ENCODE data around the gene SLC35E4.

Gene SLC35E4

DNA sequence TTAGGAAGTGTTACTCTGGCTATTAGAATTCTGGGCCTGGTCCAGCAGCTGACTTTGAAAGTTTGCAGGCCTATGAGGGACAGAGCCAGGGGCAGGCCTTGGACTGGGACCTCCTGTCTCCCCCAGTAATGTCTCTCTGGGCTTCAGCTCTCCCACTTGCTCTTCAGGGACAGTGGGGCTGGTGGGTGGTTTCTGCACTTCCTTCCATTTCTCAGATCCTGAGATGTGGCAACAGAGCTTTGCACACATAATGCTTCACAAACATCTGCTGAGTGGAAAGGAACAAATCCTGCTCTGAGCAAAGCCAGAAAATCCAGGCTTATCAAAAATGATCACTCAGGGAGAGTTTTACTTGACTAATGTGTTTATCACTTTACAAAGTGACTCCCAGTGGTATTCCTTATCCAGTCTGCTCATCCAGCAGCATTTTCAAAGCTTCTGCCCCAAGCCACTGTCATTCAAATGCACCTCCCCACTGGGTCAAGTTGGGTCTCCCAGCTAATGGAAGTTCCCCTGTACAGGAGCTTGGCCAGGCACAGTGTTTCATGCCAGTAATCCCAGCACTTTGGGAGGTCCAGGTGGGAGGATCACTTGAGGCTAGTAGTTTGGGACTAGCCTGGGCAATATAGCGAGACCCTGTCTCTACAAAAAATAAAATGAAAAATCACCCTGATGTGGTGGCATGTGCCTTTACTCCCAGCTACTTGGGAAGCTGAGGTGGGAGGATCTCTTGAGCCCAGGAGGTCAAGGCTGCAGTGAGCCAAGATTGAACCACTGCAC lies 45.6 kb downstream of the SLC35E4 start:
- H3K4me3 ChIP-seq (ENCODE audit: low read depth, low read length): no peak overlapping the region
- TF ChIP-seq, protein P1, sequence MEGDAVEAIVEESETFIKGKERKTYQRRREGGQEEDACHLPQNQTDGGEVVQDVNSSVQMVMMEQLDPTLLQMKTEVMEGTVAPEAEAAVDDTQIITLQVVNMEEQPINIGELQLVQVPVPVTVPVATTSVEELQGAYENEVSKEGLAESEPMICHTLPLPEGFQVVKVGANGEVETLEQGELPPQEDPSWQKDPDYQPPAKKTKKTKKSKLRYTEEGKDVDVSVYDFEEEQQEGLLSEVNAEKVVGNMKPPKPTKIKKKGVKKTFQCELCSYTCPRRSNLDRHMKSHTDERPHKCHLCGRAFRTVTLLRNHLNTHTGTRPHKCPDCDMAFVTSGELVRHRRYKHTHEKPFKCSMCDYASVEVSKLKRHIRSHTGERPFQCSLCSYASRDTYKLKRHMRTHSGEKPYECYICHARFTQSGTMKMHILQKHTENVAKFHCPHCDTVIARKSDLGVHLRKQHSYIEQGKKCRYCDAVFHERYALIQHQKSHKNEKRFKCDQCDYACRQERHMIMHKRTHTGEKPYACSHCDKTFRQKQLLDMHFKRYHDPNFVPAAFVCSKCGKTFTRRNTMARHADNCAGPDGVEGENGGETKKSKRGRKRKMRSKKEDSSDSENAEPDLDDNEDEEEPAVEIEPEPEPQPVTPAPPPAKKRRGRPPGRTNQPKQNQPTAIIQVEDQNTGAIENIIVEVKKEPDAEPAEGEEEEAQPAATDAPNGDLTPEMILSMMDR (IDR thresholded peaks at IDR 0.05; ENCODE audit: low read depth, low read length): no peak

GRCh38 chr22:30681831-30682230 lies 46.2 kb downstream of the SLC35E4 start:
- no peak overlapping the region for H3K4me3 ChIP-seq (ENCODE audit: low read depth, low read length)
- TF ChIP-seq, protein P1 (IDR thresholded peaks at IDR 0.05; ENCODE audit: low read depth, low read length): no peak

DNA sequence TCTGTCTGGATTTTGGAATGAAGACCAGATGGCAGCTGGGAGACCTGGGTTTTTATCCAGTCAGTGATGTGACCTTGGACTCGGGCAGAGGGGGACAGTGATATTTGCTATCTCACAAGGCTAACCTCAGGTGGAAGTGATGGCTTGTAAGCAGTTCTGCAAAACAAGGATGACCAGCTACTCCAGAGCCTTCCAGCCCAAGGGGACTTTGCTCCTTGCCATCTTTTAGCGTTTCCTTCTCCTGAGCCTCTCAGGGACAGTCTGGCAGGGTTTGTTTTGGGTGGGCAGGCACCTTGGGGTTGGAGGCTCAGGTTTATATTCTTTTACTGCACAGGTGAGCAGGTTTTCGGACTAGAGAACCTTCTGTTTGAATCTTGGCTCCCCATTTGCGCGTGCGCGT lies 49.6 kb downstream of the SLC35E4 start:
- TF ChIP-seq, protein P1 (IDR thresholded peaks at IDR 0.05; ENCODE audit: low read depth, low read length): no peak
- no peak overlapping the region for H3K4me3 ChIP-seq (ENCODE audit: low read depth, low read length)

GRCh38 chr22:30687358-30687757 lies 51.8 kb downstream of the SLC35E4 start:
- no peak overlapping the region for H3K4me3 ChIP-seq (ENCODE audit: low read depth, low read length)
- TF ChIP-seq, protein P1 (IDR thresholded peaks at IDR 0.05; ENCODE audit: low read depth, low read length): no peak

- no peak overlapping the region for H3K4me3 ChIP-seq (ENCODE audit: low read depth, low read length)
- TF ChIP-seq, protein P1 (IDR thresholded peaks at IDR 0.05; ENCODE audit: low read depth, low read length): no peak
Measured at GRCh38 chr22:30689622-30690021, 54.0 kb downstream of the SLC35E4 start.

DNA sequence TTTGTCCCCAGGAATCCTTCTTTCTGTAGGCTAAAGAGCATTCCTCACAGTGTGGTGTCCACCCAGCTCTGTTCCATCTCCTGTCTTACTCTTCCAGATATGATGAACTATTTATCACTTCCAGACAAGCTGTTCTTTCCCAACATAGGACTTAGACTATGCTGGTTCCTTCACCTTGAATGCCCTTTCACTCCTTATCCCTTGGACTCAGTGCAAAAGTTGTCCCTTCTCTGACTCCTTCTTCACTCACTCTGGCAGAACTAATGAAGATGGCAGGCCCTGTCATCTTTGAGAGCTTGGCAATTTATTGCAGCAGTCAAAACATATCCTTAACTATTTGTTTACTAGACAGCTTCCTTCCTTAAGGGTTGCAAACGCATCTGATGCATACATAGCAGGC lies 55.6 kb downstream of the SLC35E4 start:
- no peak overlapping the region for H3K4me3 ChIP-seq (ENCODE audit: low read depth, low read length)
- TF ChIP-seq, protein P1 (IDR thresholded peaks at IDR 0.05; ENCODE audit: low read depth, low read length): no peak

GRCh38 chr22:30694171-30694639 lies 58.6 kb downstream of the SLC35E4 start:
- H3K4me3 ChIP-seq (ENCODE audit: low read depth, low read length): peak overlapping the region; percentile 43
- TF ChIP-seq, protein P1 (IDR thresholded peaks at IDR 0.05; ENCODE audit: low read depth, low read length): no peak
